Measurements from ENCODE around the gene PANX1.

PANX1 gene

DNA sequence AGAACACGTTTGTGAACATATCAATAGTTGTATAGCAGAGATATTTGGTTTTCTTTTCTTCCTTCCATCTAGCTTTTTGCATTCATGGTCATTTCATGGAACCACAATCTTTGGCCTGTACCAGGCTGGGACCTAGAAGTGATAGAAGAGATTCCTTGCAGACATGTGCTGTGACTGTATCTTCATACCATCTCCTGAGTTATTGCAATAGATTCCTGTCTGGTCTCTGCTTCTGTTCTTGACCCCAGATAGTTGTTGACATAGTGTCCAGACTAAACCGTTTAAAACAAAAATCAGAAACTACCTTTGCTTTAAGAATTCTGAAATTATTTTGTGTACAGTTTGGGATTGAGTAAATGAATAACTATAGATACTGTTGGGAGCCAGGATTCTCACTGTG, 16.8 kb downstream of the PANX1 start:
- no peak for DNase-seq (ENCODE audit: insufficient read length, low spot score)
- TF ChIP-seq SPI1 (IDR thresholded peaks at IDR 0.05; ENCODE audit: low read depth, low read length) (no peak), TAF1 (IDR thresholded peaks at IDR 0.05; ENCODE audit: low read depth, low read length) (no peak)
- FAIRE-seq: no peak

DNA sequence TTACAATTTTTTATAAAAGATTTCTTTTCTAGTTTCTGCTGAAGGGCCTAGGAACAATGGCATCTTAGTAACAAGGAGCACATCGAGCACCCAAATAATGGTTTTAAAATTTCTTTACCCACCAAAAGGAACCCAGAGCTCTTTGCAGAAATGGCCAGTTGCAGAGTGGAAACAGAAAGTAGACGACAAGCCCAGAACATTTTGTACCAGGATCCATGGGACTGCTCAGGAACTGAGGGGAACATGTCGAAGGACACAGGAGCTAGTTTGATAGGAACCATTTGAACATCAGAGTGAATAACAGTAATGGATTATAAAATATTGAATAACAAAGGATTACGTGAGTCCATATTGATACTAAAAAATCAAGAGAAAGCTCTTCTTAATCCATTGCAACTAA, 17.3 kb downstream of the PANX1 start:
- no peak for TF ChIP-seq POLR2A (IDR thresholded peaks at IDR 0.05; ENCODE audit: low read depth, low read length)
- TF ChIP-seq POU2F2 (IDR thresholded peaks at IDR 0.05; ENCODE audit: low read depth, low read length): no peak
- TF ChIP-seq TAF1 (IDR thresholded peaks at IDR 0.05; ENCODE audit: low read depth, low read length): no peak
- no peak for FAIRE-seq
- no peak for DNase-seq (ENCODE audit: insufficient read length, low spot score)

DNA sequence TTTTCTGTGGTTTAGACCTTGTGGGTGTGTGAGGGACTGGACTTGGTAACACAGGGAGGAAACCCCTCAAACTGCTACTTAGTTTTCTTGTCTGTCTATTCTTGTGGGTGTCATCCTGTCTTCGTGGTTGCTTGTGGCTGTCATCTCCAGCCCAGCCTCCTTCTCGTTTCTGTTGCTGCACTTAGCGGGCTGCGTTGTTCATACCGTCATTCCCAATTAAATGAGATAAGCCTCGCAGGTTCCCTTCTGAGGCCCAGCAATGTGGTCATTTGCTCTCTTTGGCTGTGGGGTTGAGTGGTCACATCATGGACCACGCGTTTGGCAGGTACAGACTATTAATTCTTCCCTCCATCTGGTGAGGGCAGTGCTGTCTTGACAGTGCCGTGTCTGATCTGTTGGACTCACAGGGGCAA, 18.8 kb downstream of the PANX1 start:
- DNase-seq (ENCODE audit: insufficient read length, low spot score): no peak
- no peak for FAIRE-seq
- TF ChIP-seq POLR2A (IDR thresholded peaks at IDR 0.05; ENCODE audit: low read depth, low read length): no peak
- TF ChIP-seq POLR2AphosphoS5 (IDR thresholded peaks at IDR 0.05; ENCODE audit: low read depth, low read length): no peak
- TF ChIP-seq SPI1 (IDR thresholded peaks at IDR 0.05; ENCODE audit: low read depth, low read length): no peak
- no peak for TF ChIP-seq TAF1 (IDR thresholded peaks at IDR 0.05; ENCODE audit: low read depth, low read length)
- no peak for TF ChIP-seq PAX5 (IDR thresholded peaks at IDR 0.05; ENCODE audit: insufficient read depth, low read length, severe bottlenecking)
- no peak for TF ChIP-seq POU2F2 (IDR thresholded peaks at IDR 0.05; ENCODE audit: low read depth, low read length)

DNA sequence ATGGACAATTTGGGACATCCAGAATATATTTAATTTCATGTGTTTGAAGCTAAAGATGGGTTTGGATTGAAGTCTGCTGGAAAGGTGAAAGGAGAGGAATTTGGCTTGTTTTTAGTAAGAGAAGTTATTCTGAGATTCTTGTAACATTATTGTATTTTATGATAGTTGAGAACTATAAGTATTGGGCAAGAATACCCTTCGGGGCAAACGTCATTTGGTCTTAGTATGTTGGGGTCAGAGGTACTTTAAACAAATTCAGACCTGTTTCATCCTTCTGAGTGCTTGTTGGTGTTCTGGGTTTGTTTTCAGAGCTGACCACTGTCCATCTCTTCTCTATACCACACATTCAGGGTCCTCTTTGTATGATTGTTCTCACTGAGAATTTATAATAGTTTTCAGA, 19.5 kb downstream of the PANX1 start:
- no peak for TF ChIP-seq POU2F2 (IDR thresholded peaks at IDR 0.05; ENCODE audit: low read depth, low read length)
- DNase-seq (ENCODE audit: insufficient read length, low spot score) (no peak), FAIRE-seq (no peak)

DNA sequence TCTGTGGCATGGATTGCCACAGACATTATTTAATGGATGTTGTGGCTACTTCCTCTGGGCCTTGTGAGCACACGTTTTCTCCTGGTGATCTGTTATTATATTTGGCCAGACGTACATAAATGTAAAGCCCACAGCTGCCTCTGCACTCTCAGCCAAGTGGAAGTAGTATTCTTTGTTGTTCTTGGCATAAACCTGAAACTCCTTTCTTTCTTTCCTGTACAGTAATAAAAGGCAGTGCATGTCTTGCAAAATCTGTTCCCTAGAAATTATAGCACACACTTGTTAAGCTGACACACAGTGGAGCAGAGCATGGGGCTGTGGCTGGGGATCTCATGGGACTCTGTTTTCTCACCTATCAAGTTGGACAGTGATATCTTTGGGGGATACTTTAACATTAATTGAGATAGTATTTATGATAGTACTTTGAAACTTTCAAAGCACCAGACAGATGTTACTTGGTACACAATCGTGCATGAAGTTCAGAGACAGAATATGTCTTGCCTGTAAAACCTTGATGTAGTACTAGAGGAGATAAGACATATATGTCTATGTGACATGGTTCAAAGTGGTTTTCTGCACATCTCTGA, 20.9 kb downstream of the PANX1 start:
- FAIRE-seq (no peak), DNase-seq (ENCODE audit: insufficient read length, low spot score) (no peak)
- no peak for TF ChIP-seq POLR2AphosphoS5 (IDR thresholded peaks at IDR 0.05; ENCODE audit: low read depth, low read length)
- TF ChIP-seq TAF1 (IDR thresholded peaks at IDR 0.05; ENCODE audit: low read depth, low read length): no peak
- TF ChIP-seq POLR2A (IDR thresholded peaks at IDR 0.05; ENCODE audit: low read depth, low read length): no peak
- TF ChIP-seq POU2F2 (IDR thresholded peaks at IDR 0.05; ENCODE audit: low read depth, low read length): no peak
- TF ChIP-seq SPI1 (IDR thresholded peaks at IDR 0.05; ENCODE audit: low read depth, low read length): no peak
- no peak for TF ChIP-seq PAX5 (IDR thresholded peaks at IDR 0.05; ENCODE audit: insufficient read depth, low read length, severe bottlenecking)

DNA sequence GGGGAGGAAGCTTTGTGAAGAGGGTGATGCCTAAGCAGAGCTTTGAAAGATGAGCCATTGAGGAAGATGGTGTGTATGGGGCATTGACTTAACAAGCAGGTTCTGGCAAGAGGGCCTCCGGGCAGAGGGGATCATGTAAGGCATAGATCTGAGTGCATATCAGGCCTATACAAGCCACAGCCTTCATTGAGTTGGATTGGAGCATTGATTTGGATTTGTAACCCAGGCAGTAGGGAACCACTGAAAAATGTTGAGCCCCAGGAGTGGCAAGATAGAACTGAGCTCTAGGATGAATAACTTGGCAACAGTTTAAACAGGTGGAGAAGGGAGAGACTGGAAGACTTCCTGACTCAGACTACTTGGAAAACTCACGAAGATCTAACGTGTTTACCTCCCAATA, 21.4 kb downstream of the PANX1 start:
- TF ChIP-seq SPI1 (IDR thresholded peaks at IDR 0.05; ENCODE audit: low read depth, low read length) (no peak), POLR2A (IDR thresholded peaks at IDR 0.05; ENCODE audit: low read depth, low read length) (no peak), TAF1 (IDR thresholded peaks at IDR 0.05; ENCODE audit: low read depth, low read length) (no peak), POLR2AphosphoS5 (IDR thresholded peaks at IDR 0.05; ENCODE audit: low read depth, low read length) (no peak), POU2F2 (IDR thresholded peaks at IDR 0.05; ENCODE audit: low read depth, low read length) (no peak)
- no peak for DNase-seq (ENCODE audit: insufficient read length, low spot score)
- no peak for FAIRE-seq

DNA sequence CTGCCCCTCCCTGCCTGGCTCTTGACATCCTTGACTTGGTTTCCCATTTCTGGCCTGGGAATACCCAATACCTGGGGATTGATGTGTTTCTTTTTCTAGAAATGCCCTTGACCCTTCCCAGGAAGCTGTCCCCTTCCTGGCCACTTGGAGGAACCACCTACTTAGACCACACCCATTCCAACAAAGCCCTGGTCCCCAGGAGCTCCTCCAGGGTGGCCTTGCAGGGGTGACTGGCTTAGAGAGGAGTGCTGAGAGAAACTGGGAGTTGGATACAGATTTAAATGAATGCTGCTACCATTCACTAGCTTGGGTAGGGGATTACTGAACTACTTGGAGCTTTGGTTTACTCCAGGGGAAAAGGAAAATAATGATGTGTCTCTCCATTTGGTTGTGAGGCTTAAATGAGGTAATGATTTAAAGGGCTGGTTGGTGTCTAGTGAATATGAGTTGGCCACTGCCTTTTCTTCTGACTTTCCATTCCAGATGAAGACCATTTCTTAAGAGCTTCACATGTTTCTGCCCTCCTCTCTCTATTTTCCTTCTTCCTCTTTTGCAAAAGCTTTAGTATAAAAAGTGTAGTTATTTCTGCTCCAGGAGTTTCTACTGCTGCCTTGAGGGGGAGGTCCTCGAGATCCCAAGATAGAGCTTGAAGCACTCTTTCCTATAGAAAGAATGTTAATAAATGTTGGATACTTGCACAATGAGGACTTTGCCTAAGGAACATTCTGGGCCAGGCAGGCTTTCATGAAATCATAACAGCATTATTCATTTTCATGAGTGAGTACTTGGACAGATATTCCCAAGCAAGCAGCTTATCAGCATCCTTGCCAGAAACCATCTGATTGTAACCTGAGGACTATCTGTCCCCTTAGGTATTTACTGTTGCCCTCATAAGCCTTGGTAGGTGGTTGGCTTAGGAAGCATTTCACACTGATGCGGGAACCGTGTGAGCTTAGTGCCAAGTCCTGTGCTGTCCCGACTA, 22.4 kb downstream of the PANX1 start:
- FAIRE-seq (no peak), DNase-seq (ENCODE audit: insufficient read length, low spot score) (no peak)
- TF ChIP-seq POU2F2 (IDR thresholded peaks at IDR 0.05; ENCODE audit: low read depth, low read length) (no peak), POLR2A (IDR thresholded peaks at IDR 0.05; ENCODE audit: low read depth, low read length) (no peak), SPI1 (IDR thresholded peaks at IDR 0.05; ENCODE audit: low read depth, low read length) (no peak), PAX5 (IDR thresholded peaks at IDR 0.05; ENCODE audit: insufficient read depth, low read length, severe bottlenecking) (no peak), POLR2AphosphoS5 (IDR thresholded peaks at IDR 0.05; ENCODE audit: low read depth, low read length) (no peak), TAF1 (IDR thresholded peaks at IDR 0.05; ENCODE audit: low read depth, low read length) (no peak)

DNA sequence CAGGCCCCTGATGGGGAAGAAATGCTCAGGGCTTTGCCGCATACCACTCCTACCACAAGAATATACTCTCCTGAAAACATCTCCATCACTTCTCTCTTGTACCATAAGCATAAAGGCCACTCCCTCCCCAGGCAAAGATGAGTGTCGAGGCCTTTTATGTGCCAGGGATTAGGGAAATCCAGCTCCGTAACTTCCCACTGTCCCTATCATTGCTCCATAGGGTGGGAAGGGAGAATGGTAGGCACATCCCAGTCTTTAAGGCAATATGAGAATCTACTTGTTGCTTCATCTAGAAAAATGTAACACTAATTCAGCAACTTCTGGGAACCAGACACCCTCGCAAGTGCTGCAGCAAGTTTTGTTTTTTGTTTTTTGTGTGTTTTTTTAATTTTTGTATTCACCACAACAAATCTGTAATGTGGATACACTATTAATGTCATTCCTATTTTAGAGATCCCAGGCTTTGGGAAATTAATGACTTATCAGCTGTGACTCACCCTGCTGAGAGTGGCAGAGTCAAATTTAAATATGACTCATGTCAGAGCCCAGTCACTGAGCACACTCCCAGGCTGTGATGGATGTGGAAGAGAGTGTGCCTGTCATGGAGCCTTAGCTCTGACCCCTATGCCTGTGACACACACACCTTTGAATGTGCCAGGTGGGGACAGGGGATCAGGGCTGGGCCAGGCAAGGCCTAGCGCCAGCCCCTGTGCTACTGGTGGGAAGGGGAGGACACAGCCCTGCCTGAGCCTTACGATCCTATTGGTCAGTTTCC, 23.4 kb downstream of the PANX1 start:
- no peak for TF ChIP-seq POLR2A (IDR thresholded peaks at IDR 0.05; ENCODE audit: low read depth, low read length)
- TF ChIP-seq PAX5 (IDR thresholded peaks at IDR 0.05; ENCODE audit: insufficient read depth, low read length, severe bottlenecking): no peak
- no peak for TF ChIP-seq SPI1 (IDR thresholded peaks at IDR 0.05; ENCODE audit: low read depth, low read length)
- TF ChIP-seq POU2F2 (IDR thresholded peaks at IDR 0.05; ENCODE audit: low read depth, low read length): no peak
- TF ChIP-seq POLR2AphosphoS5 (IDR thresholded peaks at IDR 0.05; ENCODE audit: low read depth, low read length): no peak
- no peak for TF ChIP-seq TAF1 (IDR thresholded peaks at IDR 0.05; ENCODE audit: low read depth, low read length)
- DNase-seq (ENCODE audit: insufficient read length, low spot score) (no peak), FAIRE-seq (no peak)

DNA sequence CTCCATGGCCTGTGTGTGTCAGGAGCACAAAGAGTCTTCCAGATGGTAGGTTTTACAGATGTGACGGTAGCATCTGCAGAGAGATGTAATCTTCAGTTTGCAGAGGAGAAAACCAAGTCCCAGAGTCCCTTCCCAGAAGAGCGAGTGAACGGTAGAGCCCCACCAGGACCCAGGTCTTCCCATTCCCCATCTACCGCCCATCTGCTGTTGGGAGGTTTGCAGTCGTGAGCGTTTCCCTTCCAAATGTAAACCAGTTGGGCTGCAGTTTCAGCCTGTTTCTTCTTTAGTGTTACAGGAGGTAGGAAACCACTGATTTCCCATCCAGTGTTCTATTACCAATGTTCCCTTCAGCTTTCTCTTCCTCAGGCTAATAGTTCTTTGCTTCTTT, 24.0 kb downstream of the PANX1 start:
- DNase-seq (ENCODE audit: insufficient read length, low spot score): no peak
- TF ChIP-seq PAX5 (IDR thresholded peaks at IDR 0.05; ENCODE audit: insufficient read depth, low read length, severe bottlenecking): no peak
- no peak for TF ChIP-seq TAF1 (IDR thresholded peaks at IDR 0.05; ENCODE audit: low read depth, low read length)
- TF ChIP-seq SPI1 (IDR thresholded peaks at IDR 0.05; ENCODE audit: low read depth, low read length): no peak
- TF ChIP-seq POLR2AphosphoS5 (IDR thresholded peaks at IDR 0.05; ENCODE audit: low read depth, low read length): no peak
- no peak for TF ChIP-seq POLR2A (IDR thresholded peaks at IDR 0.05; ENCODE audit: low read depth, low read length)
- no peak for TF ChIP-seq POU2F2 (IDR thresholded peaks at IDR 0.05; ENCODE audit: low read depth, low read length)
- no peak for FAIRE-seq

Measured in GM12891 (cell line).